HepG2 (cell line): ENCODE results near the gene KCNJ4. TPM values are rescaled to one million over a fixed set of nuclear protein-coding genes. Genes with fewer than 3 reads are reported as not detected.

Experiments
- ADNP ChIP-seq: sonication (generic); formaldehyde crosslinking; IDR thresholded peaks from 2 replicates; pipeline ENCODE4 v1.4.0; 2020; ENCODE audit warnings: missing genetic modification reagents
- CBX1 ChIP-seq: IDR thresholded peaks from one replicate; pipeline ENCODE4 v1.6.1; 2016; ENCODE audit warnings: antibody characterized with exemption, low read depth
- E2F2 ChIP-seq: sonication (generic); formaldehyde crosslinking; IDR thresholded peaks from 2 replicates; pipeline ENCODE4 v1.4.0; 2020; ENCODE audit warnings: missing genetic modification reagents, borderline replicate concordance
- ETV5 ChIP-seq: IDR thresholded peaks from 2 replicates; pipeline ENCODE4 v1.6.1; 2018; ENCODE audit warnings: missing biosample characterization, missing genetic modification reagents, inconsistent platforms, borderline replicate concordance
- FOXO1 ChIP-seq: sonication (generic); formaldehyde crosslinking; IDR thresholded peaks from 2 replicates; pipeline ENCODE4 v1.4.0; 2020; ENCODE audit warnings: missing genetic modification reagents
- HOXA3 ChIP-seq: sonication (generic); formaldehyde crosslinking; IDR thresholded peaks from 2 replicates; pipeline ENCODE4 v1.5.0; 2020; ENCODE audit warnings: missing genetic modification reagents
- KDM4B ChIP-seq: sonication (generic); formaldehyde crosslinking; IDR thresholded peaks from 2 replicates; pipeline ENCODE4 v1.4.0; 2020; ENCODE audit warnings: missing genetic modification reagents
- NONO ChIP-seq, 2 experiments: fragments of 450-650 bp in 1 of 2; sonication (generic) in 1 of 2; formaldehyde crosslinking in 1 of 2; IDR thresholded peaks in 1 of 2; conservative IDR thresholded peaks in 1 of 2; 2 replicates each; pipeline versions ENCODE4 v1.6.1 to v1.8.0; 2017 to 2022; ENCODE audit warnings: mild to moderate bottlenecking in 1 of 2, missing genetic modification reagents in 1 of 2, moderate library complexity in 1 of 2
- POGK ChIP-seq: sonication (generic); formaldehyde crosslinking; conservative IDR thresholded peaks from 2 replicates; pipeline ENCODE4 v1.8.0; 2022; ENCODE audit warnings: mild to moderate bottlenecking, moderate library complexity, missing genetic modification reagents
- POLR2AphosphoS5 ChIP-seq: IDR thresholded peaks from 2 replicates; pipeline ENCODE4 v1.6.1; 2012; ENCODE audit warnings: low read depth, low read length
- RAD21 ChIP-seq: fragments of 450-650 bp; formaldehyde crosslinking; IDR thresholded peaks from 2 replicates; pipeline ENCODE4 v1.5.0; 2020; ENCODE audit warnings: mild to moderate bottlenecking
- RFX5 ChIP-seq: IDR thresholded peaks from 2 replicates; pipeline ENCODE4 v1.6.1; 2011; ENCODE audit warnings: low read depth, low read length, improper control_type of control experiment
- SMAD9 ChIP-seq: sonication (generic); formaldehyde crosslinking; IDR thresholded peaks from 2 replicates; pipeline ENCODE4 v1.5.1; 2020; ENCODE audit warnings: mild to moderate bottlenecking, missing genetic modification reagents
- SMARCE1 ChIP-seq: fragments of 450-650 bp; IDR thresholded peaks from 2 replicates; pipeline ENCODE4 v1.6.1; 2017; ENCODE audit warnings: borderline replicate concordance
- SOX5 ChIP-seq: IDR thresholded peaks from 2 replicates; pipeline ENCODE4 v1.6.1; 2016; ENCODE audit warnings: borderline replicate concordance
- TBL1XR1 ChIP-seq: fragments of 150-350 bp; IDR thresholded peaks from 2 replicates; pipeline ENCODE4 v1.6.1; 2014; ENCODE audit warnings: borderline replicate concordance, low read length; ENCODE audit not compliant: partially characterized antibody
- TEAD3 ChIP-seq: optimal IDR thresholded peaks from 2 replicates; pipeline ENCODE3; 2016; ENCODE audit warnings: borderline replicate concordance
- THAP7 ChIP-seq: sonication (generic); formaldehyde crosslinking; IDR thresholded peaks from 2 replicates; pipeline ENCODE4 v1.8.1; 2023; ENCODE audit warnings: mild to moderate bottlenecking, missing genetic modification reagents
- ZNF558 ChIP-seq: sonication (generic); formaldehyde crosslinking; IDR thresholded peaks from 2 replicates; pipeline ENCODE4 v1.9.0; 2022; ENCODE audit warnings: mild to moderate bottlenecking, missing genetic modification reagents, borderline replicate concordance
- ZNF570 ChIP-seq: sonication (generic); formaldehyde crosslinking; IDR thresholded peaks from 2 replicates; pipeline ENCODE4 v1.4.0; 2020; ENCODE audit warnings: mild to moderate bottlenecking, missing genetic modification reagents, borderline replicate concordance
- ZNF652 ChIP-seq: IDR thresholded peaks from 2 replicates; pipeline ENCODE4 v1.6.1; 2016; ENCODE audit warnings: low read depth, borderline replicate concordance
- ZNF691 ChIP-seq: sonication (generic); formaldehyde crosslinking; IDR thresholded peaks from 2 replicates; pipeline ENCODE4 v1.4.0; 2020; ENCODE audit warnings: missing genetic modification reagents, low read depth, mild to moderate bottlenecking, borderline replicate concordance
- ZNF784 ChIP-seq: sonication (generic); formaldehyde crosslinking; IDR thresholded peaks from 2 replicates; pipeline ENCODE4 v1.5.1; 2020; ENCODE audit warnings: missing genetic modification reagents, mild to moderate bottlenecking, borderline replicate concordance
- ZZZ3 ChIP-seq: sonication (generic); formaldehyde crosslinking; IDR thresholded peaks from 2 replicates; pipeline ENCODE4 v1.4.0; 2020; ENCODE audit warnings: missing genetic modification reagents, mild to moderate bottlenecking, borderline replicate concordance
- polyA plus RNA-seq, 8 experiments: library from polyadenylated mRNA; depleted of rRNA in 3 of 8; stranded (reverse) in 7 of 8; unstranded in 1 of 8; fragments of >200 nt; fragmentation: Illumina TruSeq in 4 of 8; extraction: Trizol in 4 of 8; gene quantifications; 2 replicates each; pipeline versions ENCODE4 v1.2.1 to v1.2.3, GENCODE V29; 2011 to 2016; ENCODE audit warnings: low read depth in 4 of 8, missing spikeins in 1 of 8, mixed read lengths in 1 of 8; ENCODE audit not compliant: insufficient read depth in 1 of 8
- total RNA-seq, 5 experiments: library from RNA; depleted of rRNA; stranded (reverse); fragments of >200 nt; fragmentation: Illumina TruSeq; extraction: Trizol; gene quantifications; 2 replicates each; pipeline ENCODE4 v1.2.3, GENCODE V29; 2016; ENCODE audit warnings: low read depth in 1 of 5

KCNJ4 gene
- total and polyA plus RNA-seq, 2 of the 13 experiments (the other 11 are each of a cell fraction or from before 2014, with no cell fraction given), result not detected

- TF ChIP-seq POGK (CRISPR knock-in tag), result peak; percentile 74
- TF ChIP-seq SOX5 (CRISPR knock-in tag), result no peak
- TF ChIP-seq HOXA3, result peak; percentile 79
- 0 out of 2 replicates have a peak, but pooled peaks have one; percentile 48 for TF ChIP-seq SMAD9 (CRISPR knock-in tag)
- 0 out of 2 replicates have a peak, but pooled peaks have one; percentile 7 for TF ChIP-seq RFX5
- peak; percentile 49; the same call in 1 of the 2 replicates for TF ChIP-seq ZNF652 (CRISPR knock-in tag)
- peak; percentile 97 for TF ChIP-seq TEAD3 (CRISPR knock-in tag)
- peak; percentile 48; the same call in 1 of the 2 replicates for TF ChIP-seq ZZZ3 (CRISPR knock-in tag)
- TF ChIP-seq FOXO1 (CRISPR knock-in tag), result peak; percentile 44; the same call in 1 of the 2 replicates
- no peak for TF ChIP-seq E2F2 (CRISPR knock-in tag)
- no peak for TF ChIP-seq NONO (IDR thresholded peaks at IDR 0.05)
- 0 out of 2 replicates have a peak, but pooled peaks have one; percentile 35 for TF ChIP-seq NONO (CRISPR knock-in tag; conservative IDR thresholded peaks at IDR 0.05)
- no peak for TF ChIP-seq ADNP (CRISPR knock-in tag)
- peak; percentile 58; the same call in 1 of the 2 replicates for TF ChIP-seq ETV5
- TF ChIP-seq ZNF558, result no peak
- TF ChIP-seq THAP7 (CRISPR knock-in tag), result no peak
- no peak for TF ChIP-seq CBX1
- TF ChIP-seq ZNF570 (CRISPR knock-in tag), result no peak
- TF ChIP-seq SMARCE1, result no peak
- TF ChIP-seq ZNF691 (CRISPR knock-in tag), result peak; percentile 66; the same call in 1 of the 2 replicates
- 0 out of 2 replicates have a peak, but pooled peaks have one; percentile 32 for TF ChIP-seq KDM4B (CRISPR knock-in tag)
- peak; percentile 64 for TF ChIP-seq POLR2AphosphoS5
- no peak for TF ChIP-seq TBL1XR1
- TF ChIP-seq RAD21 (CRISPR knock-in tag), result no peak
- TF ChIP-seq ZNF784 (CRISPR knock-in tag), result 0 out of 2 replicates have a peak, but pooled peaks have one; percentile 36
These were observed 8.2 kb upstream of the KCNJ4 start (continued) for GRCh38 chr22:38462960-38463784.
